ENCODE results near the gene CYFIP1. TPM values are rescaled to one million over a fixed set of nuclear protein-coding genes. Genes with fewer than 3 reads are reported as not detected.

The CYFIP1 gene
- total and polyA plus RNA-seq, 10 of the 15 experiments (the other 5 are each of a cell fraction or from before 2014, with no cell fraction given) = 3.5 to 46.2 (median 28.3) TPM

DNA sequence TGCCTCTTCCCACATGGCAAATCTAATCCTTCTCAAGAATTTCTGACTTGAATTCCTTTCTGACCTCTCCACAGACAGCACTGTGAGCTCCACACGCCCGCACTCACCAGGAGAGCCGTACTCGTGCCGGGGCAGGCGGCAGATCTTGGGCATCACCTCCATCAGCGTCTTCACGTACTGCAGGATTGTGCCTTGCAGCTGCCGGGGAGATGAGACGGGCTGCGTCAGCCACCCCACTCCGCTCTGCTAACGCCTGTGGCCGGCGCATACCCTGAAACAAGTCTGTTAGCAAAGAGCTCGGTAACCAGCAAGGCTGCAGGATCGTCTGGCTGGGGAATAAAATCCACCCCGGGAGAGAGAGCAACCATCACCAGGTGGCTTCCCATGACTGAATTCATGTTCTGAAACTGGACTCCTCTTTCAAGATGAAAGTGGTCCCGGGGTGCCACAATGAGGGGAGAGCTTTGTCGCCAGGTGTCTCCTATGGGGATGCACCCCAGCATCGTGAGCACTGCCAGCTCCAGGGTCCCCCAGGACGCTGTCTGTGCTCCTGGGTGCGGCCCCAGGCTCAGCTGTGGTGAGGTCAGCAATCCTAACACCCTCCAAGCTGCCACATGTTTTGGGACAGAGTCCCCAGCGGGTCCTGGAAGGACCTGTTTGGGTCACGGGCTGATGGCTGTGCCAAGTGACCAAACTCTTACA, 98.3 kb downstream of the CYFIP1 start (continued):
- TF ChIP-seq, protein P1, sequence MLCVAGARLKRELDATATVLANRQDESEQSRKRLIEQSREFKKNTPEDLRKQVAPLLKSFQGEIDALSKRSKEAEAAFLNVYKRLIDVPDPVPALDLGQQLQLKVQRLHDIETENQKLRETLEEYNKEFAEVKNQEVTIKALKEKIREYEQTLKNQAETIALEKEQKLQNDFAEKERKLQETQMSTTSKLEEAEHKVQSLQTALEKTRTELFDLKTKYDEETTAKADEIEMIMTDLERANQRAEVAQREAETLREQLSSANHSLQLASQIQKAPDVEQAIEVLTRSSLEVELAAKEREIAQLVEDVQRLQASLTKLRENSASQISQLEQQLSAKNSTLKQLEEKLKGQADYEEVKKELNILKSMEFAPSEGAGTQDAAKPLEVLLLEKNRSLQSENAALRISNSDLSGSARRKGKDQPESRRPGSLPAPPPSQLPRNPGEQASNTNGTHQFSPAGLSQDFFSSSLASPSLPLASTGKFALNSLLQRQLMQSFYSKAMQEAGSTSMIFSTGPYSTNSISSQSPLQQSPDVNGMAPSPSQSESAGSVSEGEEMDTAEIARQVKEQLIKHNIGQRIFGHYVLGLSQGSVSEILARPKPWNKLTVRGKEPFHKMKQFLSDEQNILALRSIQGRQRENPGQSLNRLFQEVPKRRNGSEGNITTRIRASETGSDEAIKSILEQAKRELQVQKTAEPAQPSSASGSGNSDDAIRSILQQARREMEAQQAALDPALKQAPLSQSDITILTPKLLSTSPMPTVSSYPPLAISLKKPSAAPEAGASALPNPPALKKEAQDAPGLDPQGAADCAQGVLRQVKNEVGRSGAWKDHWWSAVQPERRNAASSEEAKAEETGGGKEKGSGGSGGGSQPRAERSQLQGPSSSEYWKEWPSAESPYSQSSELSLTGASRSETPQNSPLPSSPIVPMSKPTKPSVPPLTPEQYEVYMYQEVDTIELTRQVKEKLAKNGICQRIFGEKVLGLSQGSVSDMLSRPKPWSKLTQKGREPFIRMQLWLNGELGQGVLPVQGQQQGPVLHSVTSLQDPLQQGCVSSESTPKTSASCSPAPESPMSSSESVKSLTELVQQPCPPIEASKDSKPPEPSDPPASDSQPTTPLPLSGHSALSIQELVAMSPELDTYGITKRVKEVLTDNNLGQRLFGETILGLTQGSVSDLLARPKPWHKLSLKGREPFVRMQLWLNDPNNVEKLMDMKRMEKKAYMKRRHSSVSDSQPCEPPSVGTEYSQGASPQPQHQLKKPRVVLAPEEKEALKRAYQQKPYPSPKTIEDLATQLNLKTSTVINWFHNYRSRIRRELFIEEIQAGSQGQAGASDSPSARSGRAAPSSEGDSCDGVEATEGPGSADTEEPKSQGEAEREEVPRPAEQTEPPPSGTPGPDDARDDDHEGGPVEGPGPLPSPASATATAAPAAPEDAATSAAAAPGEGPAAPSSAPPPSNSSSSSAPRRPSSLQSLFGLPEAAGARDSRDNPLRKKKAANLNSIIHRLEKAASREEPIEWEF (IDR thresholded peaks at IDR 0.05; ENCODE audit: insufficient replicate concordance, low read depth, low read length) = no peak
- TF ChIP-seq, protein P2, sequence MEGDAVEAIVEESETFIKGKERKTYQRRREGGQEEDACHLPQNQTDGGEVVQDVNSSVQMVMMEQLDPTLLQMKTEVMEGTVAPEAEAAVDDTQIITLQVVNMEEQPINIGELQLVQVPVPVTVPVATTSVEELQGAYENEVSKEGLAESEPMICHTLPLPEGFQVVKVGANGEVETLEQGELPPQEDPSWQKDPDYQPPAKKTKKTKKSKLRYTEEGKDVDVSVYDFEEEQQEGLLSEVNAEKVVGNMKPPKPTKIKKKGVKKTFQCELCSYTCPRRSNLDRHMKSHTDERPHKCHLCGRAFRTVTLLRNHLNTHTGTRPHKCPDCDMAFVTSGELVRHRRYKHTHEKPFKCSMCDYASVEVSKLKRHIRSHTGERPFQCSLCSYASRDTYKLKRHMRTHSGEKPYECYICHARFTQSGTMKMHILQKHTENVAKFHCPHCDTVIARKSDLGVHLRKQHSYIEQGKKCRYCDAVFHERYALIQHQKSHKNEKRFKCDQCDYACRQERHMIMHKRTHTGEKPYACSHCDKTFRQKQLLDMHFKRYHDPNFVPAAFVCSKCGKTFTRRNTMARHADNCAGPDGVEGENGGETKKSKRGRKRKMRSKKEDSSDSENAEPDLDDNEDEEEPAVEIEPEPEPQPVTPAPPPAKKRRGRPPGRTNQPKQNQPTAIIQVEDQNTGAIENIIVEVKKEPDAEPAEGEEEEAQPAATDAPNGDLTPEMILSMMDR (IDR thresholded peaks at IDR 0.05 in 2 of 3, conservative IDR thresholded peaks at IDR 0.05 in 1 of 3; ENCODE audit: control insufficient read depth in 2 of 3, extremely low read depth in 1 of 3, insufficient read depth in 1 of 3, low read depth in 3 of 3, low read length in 3 of 3) = no peak
- TF ChIP-seq SMARCA5 (IDR thresholded peaks at IDR 0.05) (no peak), NFIC (IDR thresholded peaks at IDR 0.05; ENCODE audit: low read depth, low read length) (no peak), BCL11A (IDR thresholded peaks at IDR 0.05; ENCODE audit: low read depth, low read length) (no peak), ZNF384 (IDR thresholded peaks at IDR 0.05; ENCODE audit: borderline replicate concordance, low read depth, low read length) (no peak), SUPT20H (IDR thresholded peaks at IDR 0.05; ENCODE audit: borderline replicate concordance, control insufficient read depth, low read depth, low read length) (no peak), ZNF217 (IDR thresholded peaks at IDR 0.05) (no peak), NFXL1 (IDR thresholded peaks at IDR 0.05; ENCODE audit: borderline replicate concordance) (no peak), ATF7 (IDR thresholded peaks at IDR 0.05; ENCODE audit: low read depth) (no peak), CHD1 (IDR thresholded peaks at IDR 0.05; ENCODE audit: low read depth, low read length) (no peak), SMAD1 (IDR thresholded peaks at IDR 0.05; ENCODE audit: low read depth, partially characterized antibody) (no peak), ZNF207 (IDR thresholded peaks at IDR 0.05; ENCODE audit: borderline replicate concordance) (no peak), POLR2AphosphoS2 (IDR thresholded peaks at IDR 0.05; ENCODE audit: low read depth, low read length) (no peak), YBX1 (IDR thresholded peaks at IDR 0.05) (no peak)
- TF ChIP-seq, protein P3, sequence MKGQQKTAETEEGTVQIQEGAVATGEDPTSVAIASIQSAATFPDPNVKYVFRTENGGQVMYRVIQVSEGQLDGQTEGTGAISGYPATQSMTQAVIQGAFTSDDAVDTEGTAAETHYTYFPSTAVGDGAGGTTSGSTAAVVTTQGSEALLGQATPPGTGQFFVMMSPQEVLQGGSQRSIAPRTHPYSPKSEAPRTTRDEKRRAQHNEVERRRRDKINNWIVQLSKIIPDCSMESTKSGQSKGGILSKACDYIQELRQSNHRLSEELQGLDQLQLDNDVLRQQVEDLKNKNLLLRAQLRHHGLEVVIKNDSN (IDR thresholded peaks at IDR 0.05; ENCODE audit: borderline replicate concordance, extremely low read length, insufficient read depth, low read depth, low read length) = no peak

Measured in GM12878 (cell line).